Stimulated activated CD4-positive, alpha-beta T cell treated with anti-CD3 and anti-CD28 coated beads, TNF-alpha, amount 100 ng/mL, for 24 hours (primary cell): ENCODE measurements around the gene CAND2.
"Not testable (repeated sequence)": the region's sequence is repeated elsewhere in the genome, so short reads cannot be mapped to it uniquely, and the experiment has no call there.

Source experiments
- DNase-seq, 3 experiments: peaks; one replicate each; pipeline ENCODE4 v3.0.0-alpha.2; 2020; ENCODE audit warnings: low read depth in 3 of 3

CAND2 gene

GRCh38 chr3:12771236-12771635 lies 25.2 kb upstream of the CAND2 start:
- DNase-seq, result no peak

- DNase-seq, result no peak
Observed at GRCh38 chr3:12772462-12772861, 24.0 kb upstream of the CAND2 start.

GRCh38 chr3:12773030-12773709 lies 23.3 kb upstream of the CAND2 start:
- no peak for DNase-seq

GRCh38 chr3:12773710-12774086 lies 22.8 kb upstream of the CAND2 start:
- DNase-seq, result no peak

GRCh38 chr3:12774619-12775018 lies 21.9 kb upstream of the CAND2 start:
- DNase-seq, result no peak

GRCh38 chr3:12775226-12775625 lies 21.3 kb upstream of the CAND2 start:
- no peak for DNase-seq

GRCh38 chr3:12775970-12776369 lies 20.5 kb upstream of the CAND2 start:
- not testable (repeated sequence) for DNase-seq

- DNase-seq, result no peak
Observed at GRCh38 chr3:12777171-12777570, 19.3 kb upstream of the CAND2 start.

- no peak for DNase-seq
Observed at GRCh38 chr3:12780751-12781150, 15.7 kb upstream of the CAND2 start.

- no peak for DNase-seq
Observed at GRCh38 chr3:12782172-12782815, 14.2 kb upstream of the CAND2 start.

- DNase-seq, result no peak
Observed at GRCh38 chr3:12785096-12785495, 11.4 kb upstream of the CAND2 start.

- peak in 2 of 3 experiments; percentile 40 to 64 for DNase-seq
Observed at GRCh38 chr3:12787346-12787745, 9.1 kb upstream of the CAND2 start.

- DNase-seq, result not testable (repeated sequence)
Observed at GRCh38 chr3:12787967-12788690, 8.4 kb upstream of the CAND2 start.

- no peak for DNase-seq
Observed at GRCh38 chr3:12791430-12791829, 5.0 kb upstream of the CAND2 start.

GRCh38 chr3:12793701-12794100 lies 2.8 kb upstream of the CAND2 start:
- no peak for DNase-seq

- no peak for DNase-seq
Observed at GRCh38 chr3:12797124-12797891, 828 bp downstream of the CAND2 start.

- DNase-seq, result no peak
Observed at GRCh38 chr3:12797892-12798558, 1.5 kb downstream of the CAND2 start.

- no peak for DNase-seq
Observed at GRCh38 chr3:12798559-12799179, 2.2 kb downstream of the CAND2 start.

GRCh38 chr3:12799525-12800440 lies 3.3 kb downstream of the CAND2 start:
- DNase-seq, result no peak

GRCh38 chr3:12803371-12803770 lies 6.9 kb downstream of the CAND2 start:
- DNase-seq, result no peak
